Mesodermal cell (in vitro differentiated cells): ENCODE data around the gene PTCH2.
"Not testable (repeated sequence)": the region's sequence is repeated elsewhere in the genome, so short reads cannot be mapped to it uniquely, and the experiment has no call there.

Source experiments
- H3K27ac ChIP-seq: 2 replicates; pipeline ENCODE4 v1.7.0; 2013; ENCODE audit warnings: mild to moderate bottlenecking, low read depth, low read length, moderate library complexity; ENCODE audit not compliant: severe bottlenecking
- H3K36me3 ChIP-seq: 2 replicates; pipeline ENCODE4 v1.7.1; 2013; ENCODE audit warnings: mild to moderate bottlenecking, low read length, moderate library complexity; ENCODE audit not compliant: control insufficient read depth, insufficient read depth
- H3K4me1 ChIP-seq: one replicate; pipeline ENCODE4 v1.7.1; 2013; ENCODE audit warnings: mild to moderate bottlenecking, low read length; ENCODE audit not compliant: insufficient read depth, control insufficient read depth, poor library complexity, severe bottlenecking
- H3K4me3 ChIP-seq: 2 replicates; pipeline ENCODE4 v1.7.0; 2013; ENCODE audit warnings: low read length, control low read depth, mild to moderate bottlenecking; ENCODE audit not compliant: insufficient read depth, poor library complexity, severe bottlenecking; ENCODE audit errors: extremely low read depth
- H3K9me3 ChIP-seq: 2 replicates; pipeline ENCODE4 v1.7.1; 2013; ENCODE audit warnings: mild to moderate bottlenecking, low read length, moderate library complexity; ENCODE audit not compliant: control insufficient read depth
- WGBS, 2 experiments: methylation state at CpG; one replicate each; pipeline ENCODE4 v1.1.5; 2013; ENCODE audit warnings: missing lambda C conversion rate in 2 of 2; ENCODE audit not compliant: insufficient coverage in 2 of 2; 5-methylcytosine and 5-hydroxymethylcytosine counted together

The PTCH2 gene

DNA sequence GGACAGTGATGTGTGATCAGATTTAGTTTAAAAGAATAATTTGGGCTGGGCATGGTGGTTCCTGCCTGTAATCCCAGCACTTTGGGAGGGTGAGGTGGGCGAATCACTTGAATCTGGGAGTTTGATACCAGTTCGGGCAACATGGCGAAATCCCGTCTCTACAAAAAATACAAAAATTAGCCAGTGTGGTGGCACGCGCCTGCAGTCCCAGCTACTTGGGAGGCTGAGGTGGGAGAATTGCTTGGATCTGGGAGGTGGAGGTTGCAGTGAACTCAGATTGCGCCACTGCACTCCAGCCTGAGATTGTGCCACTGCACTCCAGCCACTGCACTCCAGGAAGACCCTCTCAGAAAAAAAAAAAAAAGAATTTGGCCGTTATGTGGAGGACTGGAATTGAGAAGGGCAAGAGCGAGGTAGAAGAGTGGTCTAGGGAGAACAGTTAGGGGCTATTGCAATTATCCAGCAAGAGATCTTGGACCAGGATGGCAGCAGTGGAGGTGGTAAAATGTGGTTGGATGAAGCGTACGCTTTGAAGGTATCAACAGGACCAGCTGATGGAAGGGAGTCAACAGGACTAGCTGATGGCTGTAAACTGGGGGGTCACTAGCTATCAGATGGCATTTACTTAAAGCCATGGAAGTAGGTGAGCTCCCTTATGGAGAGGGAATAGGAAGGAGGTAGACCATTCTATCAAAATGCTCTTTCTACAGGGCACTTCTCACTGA, 25.1 kb downstream of the PTCH2 start:
- H3K36me3 ChIP-seq = peaks cover 32% of the 10 kb centered on the region
- 97% methylated on average over 7 to 8 of the region's 11 CpGs for WGBS, 2 experiments
- H3K4me3 ChIP-seq = no peak overlapping the region
- H3K9me3 ChIP-seq = no peaks in the 10 kb centered on the region
- no peak overlapping the region for H3K27ac ChIP-seq
- H3K4me1 ChIP-seq = peaks cover 4% of the 10 kb centered on the region

GRCh38 chr1:44817307-44817706, 25.7 kb downstream of the PTCH2 start:
- Histone ChIP-seq H3K4me3 (no peak overlapping the region), H3K36me3 (peaks cover 33% of the 10 kb centered on the region), H3K9me3 (no peaks in the 10 kb centered on the region), H3K4me1 (peaks cover 7% of the 10 kb centered on the region), H3K27ac (no peak overlapping the region)
- WGBS, 2 experiments = 93 to 100% methylated on average over 1 of the region's 2 CpGs

- peaks cover 20% of the 10 kb centered on the region for H3K4me1 ChIP-seq
- not testable (repeated sequence) for H3K4me3 ChIP-seq, H3K9me3 ChIP-seq, H3K27ac ChIP-seq
- 79 to 89% methylated on average over 6 to 8 of the region's 9 CpGs for WGBS, 2 experiments
- H3K36me3 ChIP-seq = peaks cover 33% of the 10 kb centered on the region
Observed at GRCh38 chr1:44815926-44816325, 27.1 kb downstream of the PTCH2 start.

DNA sequence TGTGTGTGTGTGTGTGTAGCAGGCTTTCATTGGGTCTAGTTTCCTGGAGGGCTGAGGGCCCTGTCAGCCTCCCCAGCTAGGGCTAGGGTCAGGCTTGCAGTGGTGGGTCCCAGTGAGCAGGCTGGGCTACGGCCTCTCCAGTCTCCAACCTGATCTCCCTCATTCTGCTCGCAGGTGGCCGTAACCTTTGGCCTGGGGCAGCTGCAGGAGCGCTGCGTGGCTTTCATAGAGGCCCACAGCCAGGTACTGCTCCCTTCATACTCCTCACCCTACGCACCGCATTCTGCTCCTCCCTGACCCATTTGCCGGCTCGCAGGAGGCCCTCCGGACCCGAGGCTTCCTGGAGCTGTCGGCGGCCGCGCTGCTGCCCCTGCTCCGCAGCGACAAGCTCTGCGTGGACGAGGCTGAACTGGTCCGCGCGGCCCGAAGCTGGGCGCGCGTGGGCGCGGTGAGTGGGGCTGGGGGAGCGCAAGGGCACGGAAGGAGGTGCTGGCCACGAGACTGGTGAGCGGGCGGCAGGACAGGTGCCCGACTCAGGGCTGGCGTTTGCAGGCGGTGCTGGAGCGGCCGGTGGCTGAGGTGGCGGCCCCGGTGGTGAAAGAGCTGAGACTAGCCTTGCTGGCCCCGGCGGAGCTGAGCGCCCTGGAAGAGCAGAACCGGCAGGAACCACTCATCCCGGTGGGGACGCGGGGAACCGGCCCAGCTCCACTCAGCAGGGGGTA, 30.1 kb downstream of the PTCH2 start:
- 94 to 96% methylated on average over 30 to 48 of the region's 48 CpGs for WGBS, 2 experiments
- Histone ChIP-seq H3K9me3 (no peaks in the 10 kb centered on the region), H3K4me3 (no peak overlapping the region), H3K27ac (no peak overlapping the region), H3K4me1 (peaks cover 49% of the 10 kb centered on the region), H3K36me3 (peaks cover 43% of the 10 kb centered on the region)

DNA sequence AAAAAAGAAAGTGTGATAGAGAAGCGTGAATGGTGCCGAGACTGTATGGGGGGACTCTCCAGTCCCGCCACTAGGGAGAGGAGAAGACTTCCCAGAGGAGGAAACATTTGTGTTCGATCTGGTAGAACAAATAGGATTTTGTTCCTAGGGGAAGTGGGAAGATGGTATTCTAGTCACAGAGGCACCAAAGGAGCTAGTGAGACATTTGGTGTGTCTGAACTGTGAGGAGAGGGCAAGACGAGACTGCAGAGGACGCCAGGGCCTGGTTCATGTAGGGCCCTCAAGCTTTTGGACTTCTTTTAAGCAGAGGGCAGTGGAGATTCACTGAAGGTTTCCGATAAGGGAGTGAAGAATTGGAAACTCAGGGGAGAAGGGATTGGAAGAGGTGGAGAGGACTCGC, 31.8 kb downstream of the PTCH2 start:
- peak overlapping the region; percentile 91 for H3K27ac ChIP-seq
- H3K4me3 ChIP-seq = no peak overlapping the region
- 81 to 83% methylated on average over 7 to 8 of the region's 8 CpGs for whole genome bisulfite sequencing, 2 experiments
- H3K9me3 ChIP-seq = no peaks in the 10 kb centered on the region
- peaks cover 46% of the 10 kb centered on the region for H3K36me3 ChIP-seq
- peaks cover 59% of the 10 kb centered on the region for H3K4me1 ChIP-seq

GRCh38 chr1:44810762-44811105, 32.3 kb downstream of the PTCH2 start:
- Histone ChIP-seq H3K27ac (peak overlapping the region; percentile 91), H3K4me1 (peaks cover 64% of the 10 kb centered on the region), H3K36me3 (peaks cover 48% of the 10 kb centered on the region)
- H3K9me3 ChIP-seq, H3K4me3 ChIP-seq: not testable (repeated sequence)
- WGBS, 2 experiments = 100% methylated on average over 4 of the region's 4 CpGs

- no peak overlapping the region for H3K4me3 ChIP-seq
- H3K36me3 ChIP-seq = peaks cover 48% of the 10 kb centered on the region
- WGBS, 2 experiments = 94% methylated on average over 7 of the region's 12 CpGs
- peak overlapping the region; percentile 100 for H3K27ac ChIP-seq
- H3K9me3 ChIP-seq = no peaks in the 10 kb centered on the region
- H3K4me1 ChIP-seq = peaks cover 68% of the 10 kb centered on the region
Observed at GRCh38 chr1:44810101-44810761, 32.8 kb downstream of the PTCH2 start.

DNA sequence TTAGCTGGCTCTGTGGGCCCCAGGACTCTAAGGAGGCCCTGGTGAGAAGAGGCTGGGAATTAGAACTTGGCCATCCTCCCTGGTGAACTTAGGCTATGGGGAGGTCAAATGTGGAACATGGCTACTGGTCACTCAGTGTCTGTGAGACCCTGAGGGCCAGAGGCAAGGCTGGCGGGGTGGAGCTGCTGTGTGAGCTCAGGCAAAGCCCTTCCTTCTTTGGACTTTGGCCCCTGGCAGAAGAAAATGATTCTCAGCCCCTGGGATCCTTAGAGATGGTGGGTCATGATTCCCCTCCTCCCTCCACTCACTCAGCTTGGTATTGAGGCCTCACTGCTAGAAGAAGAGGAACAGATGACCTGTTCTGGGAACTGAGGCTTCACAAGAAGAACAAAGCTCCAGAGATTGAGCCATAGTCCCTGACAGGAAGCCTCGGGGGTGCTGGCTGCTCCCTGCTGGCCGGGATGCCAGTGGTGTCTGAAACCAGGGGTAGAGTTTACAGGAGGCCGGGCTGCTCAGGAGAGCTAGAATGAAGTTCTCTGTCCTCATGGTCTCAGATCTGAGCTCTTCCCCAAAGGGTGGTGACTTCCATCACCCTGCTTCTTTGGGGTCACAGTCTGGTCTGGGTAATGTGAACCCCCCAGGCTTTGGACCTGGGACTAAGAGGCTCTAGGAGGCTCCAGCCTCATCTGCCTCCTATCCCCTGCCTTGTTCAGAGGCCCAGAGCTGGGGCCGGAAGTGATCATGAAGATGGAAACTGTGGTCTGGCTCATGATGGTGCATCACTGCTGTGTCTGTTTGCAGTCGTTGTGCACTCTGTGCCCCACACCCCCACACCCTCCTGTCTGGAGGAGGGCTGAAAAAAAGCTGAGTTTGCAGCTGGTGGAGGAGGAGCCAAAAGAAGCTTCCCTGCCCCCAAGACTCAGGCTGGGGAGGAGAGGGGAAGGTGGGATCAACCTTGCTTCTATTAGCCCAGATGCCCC, 33.8 kb downstream of the PTCH2 start:
- Histone ChIP-seq H3K36me3 (peaks cover 48% of the 10 kb centered on the region), H3K4me3 (peak overlapping the region; percentile 32), H3K4me1 (peaks cover 69% of the 10 kb centered on the region), H3K9me3 (no peaks in the 10 kb centered on the region), H3K27ac (peak overlapping the region; percentile 100)
- 72 to 82% methylated on average over 3 of the region's 6 CpGs for WGBS, 2 experiments

DNA sequence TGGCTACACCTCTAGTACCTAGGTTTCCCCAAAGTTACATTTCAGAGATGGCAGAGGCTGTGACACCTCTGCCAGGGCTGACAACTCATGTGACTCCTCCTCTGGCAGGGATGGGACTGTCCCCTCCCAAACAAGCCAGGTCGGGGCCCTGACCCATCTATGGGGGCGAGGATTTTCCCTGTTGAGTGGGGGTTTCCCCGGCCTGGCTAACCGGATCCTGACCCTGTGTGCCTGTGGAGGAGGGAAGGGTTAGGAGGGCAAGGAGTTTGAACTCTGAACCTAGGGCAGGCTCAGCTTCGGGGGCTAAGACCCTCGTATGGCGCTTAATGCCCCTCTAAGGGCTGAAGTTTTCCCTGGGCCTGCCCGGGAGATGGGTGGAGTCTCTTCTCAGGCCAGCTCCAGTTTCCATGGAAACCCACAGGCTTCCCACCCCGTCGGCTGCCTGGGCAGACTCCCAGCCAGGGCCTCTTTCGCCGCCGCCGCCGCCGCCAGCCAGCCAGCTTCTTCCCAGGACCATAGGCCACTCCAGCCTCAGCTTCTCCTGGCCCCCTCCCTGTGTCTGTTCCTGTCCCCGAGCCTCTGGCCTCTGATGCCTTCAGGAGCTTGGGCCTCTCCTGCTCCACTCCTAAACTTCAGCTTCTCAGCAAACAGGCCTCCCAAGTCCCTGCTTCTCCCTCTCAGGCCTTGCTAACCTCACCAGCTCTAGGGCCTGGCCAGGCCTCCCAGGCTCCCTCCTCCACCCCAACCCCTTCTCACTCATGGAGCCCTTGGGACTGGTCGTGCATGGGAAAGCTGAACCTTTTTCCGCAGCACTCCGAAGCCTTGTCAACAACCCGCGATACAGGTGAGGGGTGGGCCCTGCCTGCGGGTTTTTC, 34.8 kb downstream of the PTCH2 start, which contains the start of gene BTBD19:
BTBD19 (plus strand) TSS at position 461 of the 875 bp plus-strand sequence; CDS start at position 759, 298 bp downstream.
- 25 to 26% methylated on average over 22 of the region's 23 CpGs for WGBS, 2 experiments
- peaks cover 78% of the 10 kb centered on the region for H3K4me1 ChIP-seq
- H3K27ac ChIP-seq = peak within 1 kb of the TSS; percentile 100
- H3K9me3 ChIP-seq = no peaks in the 10 kb centered on the region
- H3K4me3 ChIP-seq = peak within 1 kb of the TSS; percentile 32
- H3K36me3 ChIP-seq = peaks cover 51% of the 10 kb centered on the region
